SIG-M5 treated with dmso at 0.1 percent for 504 hours (cell line): ENCODE measurements around the gene GLIS2.
"Not testable (repeated sequence)": the region's sequence is repeated elsewhere in the genome, so short reads cannot be mapped to it uniquely, and the experiment has no call there.

Experiments used
- DNase-seq: peaks from one replicate; lab custom pipeline; 2025; ENCODE audit not compliant: unreplicated experiment; lab: John Stamatoyannopoulos, UW

GLIS2 gene

DNA sequence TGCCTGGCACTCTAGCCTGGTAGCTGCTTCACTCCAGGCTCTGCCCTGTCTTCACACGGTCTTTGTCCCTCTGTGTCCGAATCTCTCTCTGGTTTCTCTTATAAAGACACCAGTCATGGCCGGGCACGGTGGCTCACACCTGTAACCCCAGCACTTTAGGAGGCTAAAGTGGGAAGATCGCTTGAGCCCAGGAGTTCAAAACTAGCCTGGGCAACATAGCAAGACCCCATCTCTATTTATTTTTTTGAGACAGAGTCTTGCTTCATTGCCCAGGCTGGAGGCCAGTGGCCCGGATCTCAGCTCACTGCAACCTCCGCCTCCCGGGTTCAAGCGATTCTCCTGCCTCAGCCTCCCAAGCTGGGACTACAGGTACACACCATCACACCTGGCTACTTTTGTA, 17.8 kb downstream of the GLIS2 start:
- DNase-seq: not testable (repeated sequence)

DNA sequence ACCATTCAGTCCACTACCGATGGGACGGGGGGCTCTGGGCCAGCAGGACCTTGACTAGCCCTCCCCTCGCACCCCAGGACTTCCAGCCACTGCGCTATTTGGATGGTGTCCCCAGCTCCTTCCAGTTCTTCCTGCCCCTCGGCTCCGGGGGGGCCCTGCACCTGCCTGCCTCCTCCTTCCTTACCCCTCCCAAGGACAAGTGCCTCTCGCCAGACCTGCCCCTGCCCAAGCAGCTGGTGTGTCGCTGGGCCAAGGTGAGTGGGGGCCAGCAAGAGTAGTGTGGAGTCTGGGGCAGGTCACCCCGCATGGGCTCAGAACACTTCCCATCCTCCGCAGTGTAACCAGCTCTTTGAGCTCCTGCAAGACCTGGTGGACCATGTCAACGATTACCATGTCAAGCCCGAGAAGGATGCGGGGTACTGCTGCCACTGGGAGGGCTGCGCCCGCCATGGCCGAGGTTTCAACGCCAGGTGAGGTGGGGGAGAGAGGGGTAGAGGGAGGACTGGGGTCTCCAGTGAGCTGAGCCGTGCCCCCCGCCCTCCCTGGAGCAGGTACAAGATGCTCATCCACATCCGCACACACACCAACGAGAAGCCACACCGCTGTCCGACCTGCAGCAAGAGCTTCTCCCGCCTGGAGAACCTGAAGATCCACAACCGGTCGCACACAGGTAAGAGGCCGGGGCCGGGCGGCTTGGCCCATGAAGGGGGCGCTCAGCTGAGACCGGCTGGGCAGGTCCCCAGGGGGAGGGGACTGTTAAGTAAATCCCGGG, 19.0 kb downstream of the GLIS2 start:
- no peak for DNase-seq

DNA sequence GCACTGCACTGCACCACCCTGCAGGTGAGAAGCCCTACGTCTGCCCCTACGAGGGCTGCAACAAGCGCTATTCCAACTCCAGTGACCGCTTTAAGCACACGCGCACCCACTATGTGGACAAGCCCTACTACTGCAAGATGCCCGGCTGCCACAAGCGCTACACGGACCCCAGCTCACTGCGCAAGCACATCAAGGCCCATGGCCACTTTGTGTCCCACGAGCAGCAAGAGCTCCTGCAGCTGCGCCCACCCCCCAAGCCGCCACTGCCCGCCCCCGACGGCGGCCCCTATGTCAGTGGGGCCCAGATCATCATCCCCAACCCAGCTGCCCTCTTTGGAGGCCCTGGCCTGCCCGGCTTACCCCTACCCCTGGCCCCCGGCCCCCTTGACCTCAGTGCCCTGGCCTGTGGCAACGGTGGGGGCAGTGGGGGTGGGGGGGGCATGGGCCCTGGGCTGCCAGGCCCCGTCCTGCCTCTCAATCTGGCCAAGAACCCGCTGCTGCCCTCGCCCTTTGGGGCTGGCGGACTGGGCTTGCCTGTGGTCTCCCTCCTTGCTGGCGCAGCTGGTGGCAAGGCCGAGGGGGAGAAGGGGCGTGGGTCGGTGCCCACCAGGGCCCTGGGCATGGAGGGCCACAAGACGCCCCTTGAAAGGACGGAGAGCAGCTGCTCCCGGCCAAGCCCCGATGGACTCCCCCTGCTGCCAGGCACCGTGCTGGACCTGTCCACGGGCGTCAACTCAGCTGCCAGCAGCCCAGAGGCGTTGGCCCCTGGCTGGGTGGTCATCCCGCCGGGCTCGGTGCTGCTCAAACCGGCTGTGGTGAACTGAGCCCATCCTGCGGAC, 21.1 kb downstream of the GLIS2 start:
- DNase-seq: no peak

DNA sequence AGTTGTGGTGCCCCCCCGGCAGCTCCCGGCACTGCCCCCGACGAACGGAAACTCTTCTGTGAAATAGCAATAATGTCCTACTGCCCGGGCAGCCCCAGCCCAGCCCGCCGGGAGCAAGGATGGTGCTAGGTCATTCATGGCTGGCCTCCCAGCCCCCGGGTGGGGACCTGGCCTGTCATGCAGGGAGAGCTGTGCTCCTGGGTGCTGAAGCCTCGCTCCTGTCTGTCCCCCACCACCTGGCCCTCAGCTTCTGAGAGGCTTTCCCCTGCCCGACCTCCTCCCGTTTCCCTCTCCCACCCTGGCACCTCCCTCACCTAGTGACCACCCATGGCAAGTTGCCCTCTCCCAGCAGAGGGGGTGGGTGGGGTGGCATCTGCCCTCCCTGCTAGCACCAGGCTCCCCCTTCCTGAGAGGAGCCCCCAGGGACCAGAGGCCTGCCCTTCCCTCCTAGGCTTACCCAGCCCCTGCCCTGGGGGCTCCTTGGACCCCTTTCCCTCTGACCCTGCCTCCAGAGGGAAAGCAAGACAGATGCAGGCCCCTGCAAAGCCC, 21.7 kb downstream of the GLIS2 start:
- DNase-seq: no peak

DNA sequence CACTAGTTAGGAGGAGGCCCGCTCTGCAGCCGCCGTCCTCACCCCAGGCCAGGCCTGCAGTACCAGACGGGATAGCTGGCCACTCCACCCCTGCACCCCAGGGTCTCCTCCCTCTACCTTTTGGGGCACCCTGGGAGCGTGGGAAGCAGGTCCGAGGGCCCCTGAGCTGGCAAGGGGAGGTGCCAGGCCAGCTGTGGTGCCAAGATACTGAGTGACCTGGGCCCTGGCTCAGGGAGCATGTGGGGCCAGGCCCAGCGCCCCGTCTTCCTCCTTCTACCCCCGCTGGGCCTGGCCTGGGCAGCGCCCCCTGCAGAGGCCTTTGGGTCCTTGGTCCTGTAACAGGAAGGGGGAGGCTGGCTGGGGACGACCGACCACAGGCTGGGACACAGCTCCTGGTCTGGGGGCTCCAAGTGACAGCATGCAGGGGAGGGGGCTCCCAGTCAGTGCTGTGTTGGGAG, 22.3 kb downstream of the GLIS2 start:
- no peak for DNase-seq

DNA sequence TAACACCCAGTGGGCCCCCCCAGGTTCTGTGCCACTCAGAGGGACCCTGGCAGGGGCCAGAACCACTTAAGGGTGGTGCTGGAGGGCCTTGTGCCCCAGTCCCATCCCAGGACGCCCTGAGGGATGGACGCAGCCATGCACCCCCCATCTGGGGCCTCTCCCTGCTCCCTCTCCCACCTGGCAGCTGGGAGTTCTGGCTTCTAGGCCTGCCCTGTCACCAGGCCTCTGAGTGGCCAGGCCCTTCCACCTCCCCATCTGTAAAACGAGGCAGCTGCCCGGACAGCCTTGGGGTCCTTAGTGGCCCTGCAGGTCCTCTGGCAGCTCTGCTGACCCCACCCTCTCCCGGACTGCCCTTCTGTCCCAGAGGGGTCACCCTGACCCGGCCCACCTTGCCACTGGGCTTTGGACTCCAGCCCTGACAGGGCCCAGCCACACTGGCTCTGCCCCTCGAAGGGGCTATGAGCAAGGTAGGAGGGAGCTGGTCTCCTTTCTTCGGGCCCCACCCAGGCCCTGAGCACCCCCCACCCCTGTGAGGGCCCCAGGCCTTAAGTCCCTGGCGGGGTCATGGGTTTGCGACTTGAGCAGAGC, 22.9 kb downstream of the GLIS2 start:
- no peak for DNase-seq

DNA sequence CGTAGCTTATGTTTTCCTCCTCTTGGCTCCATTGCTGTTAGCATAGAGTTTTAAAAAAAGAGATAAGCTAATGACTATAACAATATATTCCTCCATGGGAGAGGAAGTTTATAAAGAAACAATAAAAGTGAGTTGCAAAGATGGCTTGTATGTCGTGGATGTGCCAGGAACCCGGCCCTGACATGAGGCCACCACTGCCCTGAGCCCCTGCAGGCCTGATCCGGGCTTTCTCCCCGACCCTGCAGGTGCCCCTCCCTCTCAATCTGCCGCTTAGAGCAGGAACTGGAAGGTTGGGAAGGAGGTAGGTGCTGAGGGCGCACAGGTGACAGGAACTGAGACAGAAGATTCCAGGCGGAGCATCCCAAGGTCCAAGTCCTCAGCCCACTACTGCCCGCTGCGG, 23.6 kb downstream of the GLIS2 start:
- no peak for DNase-seq

DNA sequence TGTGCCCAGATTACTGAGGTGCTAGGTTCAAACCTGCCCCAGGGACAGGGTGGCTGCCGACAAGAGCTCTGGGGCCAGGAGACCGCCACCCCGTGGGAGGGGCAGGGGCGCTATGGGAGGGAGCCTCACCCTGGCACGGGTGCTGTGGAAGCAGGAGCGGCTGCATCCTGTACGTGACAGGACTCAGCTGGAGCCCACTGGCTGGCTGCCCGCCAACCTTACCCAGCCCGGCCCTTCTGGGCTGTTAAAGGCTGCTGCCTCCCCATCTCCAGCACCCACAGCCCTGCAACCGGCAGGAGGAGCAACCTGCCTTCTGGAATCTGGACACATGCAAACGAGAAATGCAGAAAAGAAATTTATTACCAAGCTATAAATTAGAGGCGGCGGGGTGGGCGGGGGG, 24.0 kb downstream of the GLIS2 start:
- DNase-seq: no peak

DNA sequence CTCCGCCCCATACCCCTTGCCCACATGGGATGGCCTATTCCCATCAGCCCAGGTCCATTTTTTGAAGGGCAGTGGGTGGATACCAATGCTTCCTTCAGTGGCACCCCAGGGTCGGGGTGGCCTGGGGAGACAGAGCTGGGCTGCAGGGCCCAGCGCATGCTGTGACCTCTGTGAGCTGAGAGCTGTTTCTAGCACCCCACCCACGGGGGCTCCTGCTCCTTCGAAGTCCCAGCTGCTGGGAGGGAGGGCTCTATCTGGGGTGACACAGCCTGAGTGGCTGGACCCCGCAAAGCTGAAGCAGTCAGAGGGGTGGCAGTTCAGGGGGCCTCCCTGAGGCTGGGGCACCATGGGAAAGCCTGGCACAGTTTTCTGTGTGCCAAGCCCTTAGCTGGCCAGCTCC, 24.6 kb downstream of the GLIS2 start:
- DNase-seq: no peak

DNA sequence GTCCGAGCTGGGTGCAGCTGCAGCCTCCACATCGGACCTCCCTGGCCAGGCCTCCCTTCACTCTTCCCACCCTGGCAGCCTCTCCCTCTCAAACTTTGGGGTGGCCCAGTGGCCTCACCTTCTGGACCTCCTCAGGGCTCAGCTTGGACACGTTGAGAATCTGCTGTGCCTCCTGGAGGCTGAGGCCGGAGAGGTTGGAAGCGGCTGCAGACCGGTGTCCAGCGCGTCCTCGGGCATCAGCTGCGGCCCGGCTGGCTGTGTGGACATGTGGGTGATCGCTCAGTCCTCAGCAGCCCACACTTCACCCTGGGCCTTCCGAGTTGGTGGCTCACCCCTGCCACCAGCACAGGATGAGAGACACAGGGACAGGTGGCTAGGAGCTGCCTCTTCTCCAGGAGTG, 25.4 kb downstream of the GLIS2 start:
- no peak for DNase-seq

DNA sequence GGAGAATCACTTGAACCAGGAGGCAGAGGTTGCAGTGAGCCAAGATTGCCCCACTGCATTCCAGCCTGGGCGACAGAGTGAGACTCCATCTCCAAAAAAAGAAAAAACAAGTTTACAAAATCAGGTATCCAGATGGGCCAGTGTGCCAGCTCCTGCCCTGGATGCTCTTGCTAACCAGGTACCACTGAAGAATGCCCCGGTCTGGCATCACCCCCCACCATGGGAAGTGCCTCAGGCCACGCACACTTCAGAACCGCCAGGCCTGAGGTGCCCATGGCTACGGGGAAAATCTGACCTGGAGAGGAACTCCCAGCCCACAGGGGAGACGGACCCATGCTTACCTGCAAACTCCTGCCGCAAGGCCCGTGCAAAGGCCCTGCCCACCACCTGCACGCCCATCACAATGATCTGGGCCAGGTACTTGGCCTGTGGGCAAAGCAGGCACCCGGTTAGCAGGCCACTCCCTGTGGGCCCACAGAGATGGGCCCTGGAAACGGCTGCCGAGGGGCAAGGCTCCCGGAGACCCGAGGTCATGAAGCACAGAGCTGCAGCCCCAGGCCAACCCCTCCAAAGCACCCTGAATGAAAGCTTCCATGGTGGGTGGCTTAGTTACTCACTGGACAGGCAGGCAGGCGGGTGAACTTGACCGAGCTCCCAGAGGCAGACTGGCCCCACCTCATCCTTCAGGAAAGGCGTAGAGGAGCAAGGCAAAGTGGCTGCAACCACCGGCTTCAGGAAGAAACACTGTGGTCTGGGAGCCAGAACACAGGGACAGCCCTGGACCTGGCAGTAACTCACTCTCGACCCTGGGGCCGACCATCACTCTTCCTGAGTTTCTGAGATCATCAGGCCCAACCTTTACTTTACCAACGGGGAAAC, 27.2 kb downstream of the GLIS2 start:
- DNase-seq: no peak

DNA sequence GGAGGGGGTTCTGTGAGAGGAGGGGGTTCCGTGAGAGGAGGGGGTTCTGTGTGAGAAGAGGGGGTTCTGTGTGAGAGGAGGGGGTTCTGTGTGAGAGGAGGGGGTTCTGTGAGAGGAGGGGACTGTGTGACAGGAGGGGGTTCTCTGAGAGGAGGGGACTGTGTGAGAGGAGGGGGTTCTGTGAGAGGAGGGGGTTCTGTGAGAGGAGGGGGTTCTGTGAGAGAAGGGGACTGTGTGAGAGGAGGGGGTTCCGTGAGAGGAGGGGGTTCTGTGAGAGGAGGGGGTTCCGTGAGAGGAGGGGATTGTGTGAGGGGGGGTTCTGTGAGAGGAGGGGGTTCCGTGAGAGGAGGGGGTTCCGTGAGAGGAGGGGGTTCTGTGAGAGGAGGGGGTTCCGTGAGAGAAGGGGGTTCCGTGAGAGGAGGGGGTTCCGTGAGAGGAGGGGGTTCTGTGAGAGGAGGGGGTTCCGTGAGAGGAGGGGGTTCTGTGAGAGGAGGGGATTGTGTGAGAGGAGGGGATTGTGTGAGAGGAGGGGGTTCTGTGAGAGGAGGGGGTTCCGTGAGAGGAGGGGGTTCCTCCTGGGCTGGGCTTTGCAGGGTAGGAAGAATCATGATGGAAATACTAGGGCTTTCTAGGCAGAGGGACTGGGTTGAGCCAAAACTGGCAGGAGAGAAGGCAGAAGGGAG, 28.6 kb downstream of the GLIS2 start:
- not testable (repeated sequence) for DNase-seq

DNA sequence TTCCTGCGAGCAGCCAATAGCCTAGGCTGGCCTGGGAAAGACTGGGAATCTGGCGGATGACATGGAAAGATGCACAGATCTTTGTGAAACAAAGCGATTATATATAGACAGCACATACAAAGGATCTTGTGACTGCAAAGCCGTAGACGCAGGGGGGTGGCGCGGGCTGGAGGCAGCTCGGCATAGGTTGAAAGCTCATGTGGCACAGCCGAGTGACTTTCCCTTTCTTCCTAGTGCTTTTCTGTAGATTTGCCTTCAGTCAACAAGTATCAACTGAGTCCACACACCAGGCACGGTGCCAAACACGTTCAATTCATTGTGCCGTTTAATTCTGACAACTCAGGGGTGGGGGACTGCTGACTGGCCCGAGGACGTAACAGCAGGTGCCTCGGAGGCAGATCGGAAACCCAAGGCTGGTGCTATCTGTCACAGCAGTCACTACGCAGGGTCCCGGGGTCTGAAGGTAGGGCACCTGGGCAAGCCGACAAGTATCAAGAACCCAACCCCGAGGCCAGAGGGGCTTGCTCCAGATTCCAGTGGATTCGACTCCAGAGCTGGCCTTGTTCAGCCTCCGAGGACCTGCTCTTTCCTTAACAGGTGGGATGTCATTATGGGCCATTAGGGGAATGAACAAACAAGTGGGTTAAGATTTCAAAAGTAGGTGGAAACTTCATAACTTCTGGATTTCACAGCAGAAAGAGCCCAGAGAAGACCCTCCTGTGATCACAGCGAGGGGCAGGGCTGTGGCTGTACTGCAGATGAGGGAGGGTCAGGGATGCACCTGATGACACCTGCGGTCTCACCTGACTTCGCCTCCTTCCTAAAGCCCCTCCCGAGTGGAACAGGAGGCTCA, 29.3 kb downstream of the GLIS2 start:
- DNase-seq: no peak

DNA sequence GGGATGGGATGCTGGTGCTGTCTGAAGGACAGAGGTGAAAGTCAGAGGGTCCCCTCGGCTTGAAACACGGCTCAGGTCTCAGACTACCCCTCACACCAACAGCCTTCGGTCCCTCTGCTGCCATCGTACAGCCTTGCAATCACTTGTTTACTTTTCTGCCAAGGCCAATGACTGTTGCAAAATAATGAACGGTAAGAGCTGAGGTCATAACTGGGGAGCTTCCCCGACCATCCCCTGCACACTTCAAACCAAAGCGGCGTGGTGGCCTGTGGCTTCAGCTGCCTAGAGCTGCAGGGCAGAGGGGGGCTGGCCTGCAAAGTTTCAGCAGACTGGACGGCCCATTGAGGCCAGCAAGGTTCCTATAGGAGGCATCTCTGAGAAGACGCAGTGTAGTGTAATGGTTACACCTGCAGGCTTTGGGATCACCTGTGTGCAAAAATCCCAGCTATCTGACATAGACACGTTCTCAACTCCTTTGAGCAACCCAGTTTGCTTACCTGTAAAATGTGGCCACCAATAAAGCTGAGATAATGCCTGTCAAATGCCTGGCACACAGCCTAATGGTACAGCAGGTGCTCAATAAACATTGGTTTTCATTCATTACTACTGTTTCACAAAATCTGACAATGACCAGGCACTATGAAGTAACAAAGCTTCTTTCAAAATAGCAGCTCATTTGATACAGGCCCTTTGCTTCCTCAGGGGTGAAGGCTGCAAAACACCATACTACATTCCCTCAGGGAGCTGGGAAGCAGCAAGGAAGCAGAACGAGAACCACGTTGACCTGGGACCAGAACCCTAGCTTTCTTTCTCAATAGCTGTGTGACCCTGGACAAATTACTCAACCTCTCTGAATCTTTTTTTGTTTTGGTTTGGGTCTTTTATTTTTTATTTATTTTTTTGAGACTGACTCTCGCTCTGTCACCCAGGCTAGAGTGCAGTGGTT, 30.2 kb downstream of the GLIS2 start:
- DNase-seq: peak; percentile 57

DNA sequence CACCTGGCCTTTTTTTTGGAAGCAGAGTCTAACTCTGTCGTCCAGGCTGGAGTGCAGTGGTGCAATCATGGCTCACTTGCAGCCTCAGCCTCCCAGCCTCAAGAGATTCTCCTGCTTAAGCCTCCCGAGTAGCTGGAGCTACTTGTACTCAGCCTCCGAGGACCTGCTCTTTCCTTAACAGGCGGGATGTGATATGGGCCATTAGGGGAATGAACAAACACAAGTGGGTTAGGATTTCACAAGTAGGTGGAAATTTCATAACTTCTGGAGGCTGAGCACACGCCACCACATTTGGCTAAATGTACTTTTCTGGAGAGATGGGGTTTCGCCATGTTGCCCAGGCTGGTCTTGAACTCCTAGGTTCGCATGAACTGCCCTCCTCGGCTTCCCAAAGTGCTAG, 31.1 kb downstream of the GLIS2 start:
- DNase-seq: peak; percentile 86

DNA sequence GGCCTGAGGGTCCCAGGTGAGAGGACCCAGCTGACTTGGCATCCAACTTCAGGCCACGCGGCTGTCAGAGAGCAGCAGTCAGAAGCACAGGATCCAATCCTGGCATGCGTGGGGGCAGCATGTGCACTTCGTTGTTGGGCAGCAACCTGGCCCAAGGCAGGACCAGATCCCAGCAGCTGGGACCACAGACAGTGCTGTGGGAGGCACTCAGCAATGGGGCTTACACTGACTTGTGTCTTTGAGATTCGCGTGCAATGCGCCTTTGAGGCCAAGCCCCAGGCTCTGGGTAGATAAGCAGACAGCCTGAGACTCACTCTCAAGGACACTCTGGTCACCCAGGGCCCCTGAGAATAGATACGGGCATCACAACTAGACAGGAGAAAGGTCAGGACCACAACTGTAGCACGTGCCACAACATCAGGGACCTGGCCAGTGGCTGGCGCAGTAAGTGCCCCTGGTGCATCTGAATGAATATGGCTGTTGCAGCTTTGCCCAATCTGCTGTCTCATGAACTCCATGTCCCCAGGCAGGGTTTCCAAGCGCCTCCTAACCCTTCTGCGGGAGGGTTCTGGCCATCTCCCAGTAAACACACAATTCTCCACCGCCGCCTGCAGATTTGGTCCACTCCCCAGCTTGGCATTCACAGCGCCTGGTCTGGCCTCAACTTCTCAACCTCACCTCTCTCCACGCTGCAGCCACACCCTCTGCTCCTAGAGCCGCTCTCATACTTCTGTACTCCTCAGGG, 32.1 kb downstream of the GLIS2 start:
- DNase-seq: no peak

DNA sequence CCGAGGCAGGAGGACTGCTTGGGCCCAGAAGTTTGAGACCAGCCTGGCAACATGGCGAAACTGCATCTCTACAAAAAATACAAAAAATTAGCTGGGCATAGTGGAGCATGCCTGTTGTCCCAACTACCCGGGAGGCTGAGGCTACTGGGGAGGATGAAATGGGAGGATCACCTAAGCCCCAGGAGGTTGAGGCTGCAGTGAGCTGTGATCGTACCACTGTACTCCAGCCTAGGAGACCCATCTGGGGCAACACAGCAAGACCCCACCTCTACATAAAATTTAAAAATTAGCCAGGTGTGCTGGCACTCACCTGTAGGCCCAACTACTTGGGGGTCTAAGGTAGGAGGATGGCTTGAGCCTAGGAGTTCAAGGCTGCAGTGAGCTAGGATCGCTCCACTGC, 33.5 kb downstream of the GLIS2 start:
- no peak for DNase-seq
